ENCODE measurements around the gene ELL. TPM values are rescaled to one million over a fixed set of nuclear protein-coding genes. Genes with fewer than 3 reads are reported as not detected.
"Not testable (repeated sequence)": the region's sequence is repeated elsewhere in the genome, so short reads cannot be mapped to it uniquely, and the experiment has no call there.

The ELL gene
- total RNA-seq, 1 donor: 18.5 TPM

DNA sequence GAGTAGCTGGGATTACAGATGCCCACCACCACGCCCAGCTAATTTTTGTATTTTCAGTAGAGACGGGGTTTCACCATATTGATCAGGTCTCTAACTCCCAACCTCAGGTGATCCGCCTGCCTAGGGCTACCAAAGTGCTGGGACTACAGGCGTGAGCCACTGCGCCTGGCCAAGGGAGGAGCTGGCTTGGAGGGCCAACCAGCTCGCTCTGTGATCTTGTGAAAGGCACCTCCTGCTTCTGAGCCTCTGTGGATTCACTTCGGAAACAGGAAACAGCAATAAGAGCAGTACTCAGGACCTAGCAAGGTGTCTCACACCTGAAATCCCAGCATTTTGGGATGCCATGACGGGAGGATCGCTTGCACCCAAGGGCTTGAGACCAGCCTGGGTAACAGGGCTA, 2.0 kb upstream of the ELL start:
- Histone ChIP-seq H3K36me3 (ENCODE audit: insufficient read depth, low read length) (no peaks in the 10 kb centered on the region), H3K4me2 (ENCODE audit: insufficient read depth, low read length) (no peak overlapping the region), H3K4me1 (ENCODE audit: insufficient read depth, low read length) (peaks cover 15% of the 10 kb centered on the region), H3K9me3 (ENCODE audit: low read depth, low read length) (no peaks in the 10 kb centered on the region), H3K27ac (ENCODE audit: low read depth, low read length) (no peak overlapping the region), H3K27me3 (ENCODE audit: insufficient read depth, low read length) (no peaks in the 10 kb centered on the region), H3K4me3 (ENCODE audit: insufficient read depth, low read length) (no peak overlapping the region), H4K20me1 (ENCODE audit: insufficient read depth, low read length) (peaks cover 8% of the 10 kb centered on the region), H3K79me2 (ENCODE audit: insufficient read depth, low read length) (peaks cover 29% of the 10 kb centered on the region), H2AFZ (ENCODE audit: low read length) (no peak overlapping the region)
- DNase-seq (ENCODE audit: insufficient read length, low spot score, missing footprints): no peak
- TF ChIP-seq, protein P1, sequence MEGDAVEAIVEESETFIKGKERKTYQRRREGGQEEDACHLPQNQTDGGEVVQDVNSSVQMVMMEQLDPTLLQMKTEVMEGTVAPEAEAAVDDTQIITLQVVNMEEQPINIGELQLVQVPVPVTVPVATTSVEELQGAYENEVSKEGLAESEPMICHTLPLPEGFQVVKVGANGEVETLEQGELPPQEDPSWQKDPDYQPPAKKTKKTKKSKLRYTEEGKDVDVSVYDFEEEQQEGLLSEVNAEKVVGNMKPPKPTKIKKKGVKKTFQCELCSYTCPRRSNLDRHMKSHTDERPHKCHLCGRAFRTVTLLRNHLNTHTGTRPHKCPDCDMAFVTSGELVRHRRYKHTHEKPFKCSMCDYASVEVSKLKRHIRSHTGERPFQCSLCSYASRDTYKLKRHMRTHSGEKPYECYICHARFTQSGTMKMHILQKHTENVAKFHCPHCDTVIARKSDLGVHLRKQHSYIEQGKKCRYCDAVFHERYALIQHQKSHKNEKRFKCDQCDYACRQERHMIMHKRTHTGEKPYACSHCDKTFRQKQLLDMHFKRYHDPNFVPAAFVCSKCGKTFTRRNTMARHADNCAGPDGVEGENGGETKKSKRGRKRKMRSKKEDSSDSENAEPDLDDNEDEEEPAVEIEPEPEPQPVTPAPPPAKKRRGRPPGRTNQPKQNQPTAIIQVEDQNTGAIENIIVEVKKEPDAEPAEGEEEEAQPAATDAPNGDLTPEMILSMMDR (IDR thresholded peaks at IDR 0.05; ENCODE audit: extremely low read depth, low read depth, low read length): no peak

DNA sequence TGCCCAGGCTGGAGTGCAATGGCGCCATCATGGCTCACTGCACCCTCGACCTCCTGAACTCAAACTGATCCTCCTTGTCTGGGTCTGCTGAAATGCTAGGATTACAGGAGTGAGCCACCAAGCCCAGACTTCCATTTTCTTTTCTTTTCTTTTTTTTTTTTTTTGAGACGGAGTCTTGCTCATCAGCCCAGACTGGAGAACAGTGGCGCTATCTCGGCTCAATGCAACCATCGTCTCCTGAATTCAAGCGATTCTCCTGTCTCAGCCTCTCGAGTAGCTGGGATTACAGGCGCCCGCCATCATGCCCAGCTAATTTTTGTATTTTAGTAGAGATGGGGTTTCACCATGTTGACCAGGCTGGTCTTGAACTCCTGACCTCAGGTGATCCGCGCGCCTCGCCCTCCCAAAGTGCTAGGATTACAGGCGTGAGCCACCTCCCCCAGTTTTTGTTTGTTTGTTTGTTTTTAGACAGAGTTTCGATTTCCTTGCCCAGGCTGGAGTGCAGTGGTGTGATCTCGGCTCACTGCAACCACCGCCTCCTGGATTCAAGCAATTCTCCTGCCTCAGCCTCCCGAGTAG, 1.1 kb upstream of the ELL start:
- H3K4me2 ChIP-seq (ENCODE audit: insufficient read depth, low read length): peak overlapping the region; percentile 77

DNA sequence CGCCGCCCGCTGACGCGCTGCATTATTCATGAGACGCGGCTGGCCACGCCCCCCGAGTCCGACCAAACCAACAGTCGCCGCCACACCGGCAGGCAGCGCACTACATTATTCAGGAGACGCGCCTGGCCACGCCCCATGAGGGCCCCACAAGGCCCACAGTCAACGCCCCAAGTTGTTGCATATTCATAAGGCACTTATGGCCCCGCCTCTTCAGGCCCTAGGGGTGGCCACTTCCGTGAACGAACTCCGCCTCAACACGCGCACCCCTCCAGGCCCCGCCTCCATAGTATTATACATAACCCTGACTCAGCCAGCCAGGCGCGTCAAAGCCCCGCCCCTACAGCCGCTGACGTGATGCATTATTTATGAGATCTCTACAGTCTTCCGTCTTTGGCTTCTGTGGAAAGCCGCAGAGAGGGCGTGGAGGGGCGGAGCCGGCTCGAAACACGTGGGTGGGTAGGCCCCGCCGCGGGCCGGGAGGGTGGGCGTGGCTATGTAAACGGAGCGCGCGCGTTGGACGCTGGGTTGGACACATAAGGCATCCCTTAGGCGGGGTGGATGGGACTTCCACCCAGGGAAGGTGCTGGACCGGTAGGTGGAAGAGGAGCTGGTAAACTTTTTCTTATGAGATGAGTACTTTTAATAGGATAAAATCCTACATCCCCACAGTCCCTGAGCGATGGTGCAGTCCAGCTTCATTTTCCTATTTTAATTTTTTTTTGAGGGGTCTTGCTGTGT, 423 bp upstream of the ELL start:
- Histone ChIP-seq H3K79me2 (ENCODE audit: insufficient read depth, low read length) (peaks cover 45% of the 10 kb centered on the region), H3K4me3 (ENCODE audit: insufficient read depth, low read length) (peak overlapping the region; percentile 95)

More for the DNA sequence above, 1.1 kb upstream of the ELL start:
- Histone ChIP-seq H3K4me1 (ENCODE audit: insufficient read depth, low read length) (peaks cover 17% of the 10 kb centered on the region), H2AFZ (ENCODE audit: low read length) (peak overlapping the region; percentile 73), H3K27ac (ENCODE audit: low read depth, low read length) (peak overlapping the region; percentile 66), H4K20me1 (ENCODE audit: insufficient read depth, low read length) (peaks cover 16% of the 10 kb centered on the region), H3K79me2 (ENCODE audit: insufficient read depth, low read length) (peaks cover 38% of the 10 kb centered on the region), H3K4me3 (ENCODE audit: insufficient read depth, low read length) (peak overlapping the region; percentile 55)
- H3K27me3 ChIP-seq (ENCODE audit: insufficient read depth, low read length); H3K9me3 ChIP-seq (ENCODE audit: low read depth, low read length); DNase-seq (ENCODE audit: insufficient read length, low spot score, missing footprints); H3K36me3 ChIP-seq (ENCODE audit: insufficient read depth, low read length): not testable (repeated sequence)

DNA sequence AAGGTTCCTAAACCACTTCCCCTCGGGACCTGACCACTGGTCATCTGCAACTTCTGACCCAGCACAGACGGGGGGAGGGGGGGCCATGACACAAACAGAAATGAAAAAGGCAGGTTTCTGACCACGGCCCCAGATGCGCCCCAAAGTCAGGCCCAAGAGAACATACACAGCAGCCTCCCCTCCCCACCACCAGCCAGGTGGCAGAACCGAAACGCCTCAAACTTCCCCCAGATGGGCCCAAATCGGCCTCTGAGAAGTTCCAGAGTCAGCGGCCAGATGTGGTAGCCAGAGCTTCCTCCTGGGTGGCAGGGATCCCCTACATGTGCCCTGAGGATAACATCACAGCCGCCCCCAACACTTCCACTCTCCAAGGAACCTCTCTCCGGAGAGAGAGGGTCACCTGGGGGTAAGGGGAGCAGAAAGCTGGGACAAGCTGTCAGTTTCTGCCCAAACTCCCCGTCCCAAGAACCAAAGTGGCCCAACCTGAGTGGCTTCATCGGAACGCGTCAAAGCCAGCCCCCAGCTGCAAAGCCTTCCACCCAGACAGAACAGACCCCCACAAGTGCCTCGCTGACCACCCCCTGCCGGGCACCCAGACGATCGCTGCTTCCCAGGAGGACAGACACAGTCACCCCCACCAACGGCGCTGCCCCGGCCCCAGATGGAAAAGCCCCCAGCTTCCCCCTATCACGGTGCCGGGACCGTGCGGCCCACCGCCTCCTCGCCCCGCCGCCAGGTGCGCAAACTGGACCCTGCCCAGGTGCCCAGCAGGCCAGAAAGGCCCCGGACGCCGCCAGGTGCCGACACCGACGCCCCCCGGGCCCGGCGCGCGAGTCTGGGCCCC, 800 bp downstream of the ELL start:
- H3K4me2 ChIP-seq (ENCODE audit: insufficient read depth, low read length): peak overlapping the region; percentile 99
- H3K79me2 ChIP-seq (ENCODE audit: insufficient read depth, low read length): peaks cover 57% of the 10 kb centered on the region
- H3K27me3 ChIP-seq (ENCODE audit: insufficient read depth, low read length): no peaks in the 10 kb centered on the region
- peak overlapping the region; percentile 95 for H3K4me3 ChIP-seq (ENCODE audit: insufficient read depth, low read length)
- H3K36me3 ChIP-seq (ENCODE audit: insufficient read depth, low read length): no peaks in the 10 kb centered on the region
- no peaks in the 10 kb centered on the region for H3K9me3 ChIP-seq (ENCODE audit: low read depth, low read length)
- TF ChIP-seq, protein P1 (IDR thresholded peaks at IDR 0.05; ENCODE audit: extremely low read depth, low read depth, low read length): no peak
- peak overlapping the region; percentile 98 for H3K27ac ChIP-seq (ENCODE audit: low read depth, low read length)
- DNase-seq (ENCODE audit: insufficient read length, low spot score, missing footprints): peak; percentile 69
- peak overlapping the region; percentile 37 for H2AFZ ChIP-seq (ENCODE audit: low read length)
- H3K4me1 ChIP-seq (ENCODE audit: insufficient read depth, low read length): peaks cover 17% of the 10 kb centered on the region
- peaks cover 34% of the 10 kb centered on the region for H4K20me1 ChIP-seq (ENCODE audit: insufficient read depth, low read length)

More for the DNA sequence above, 423 bp upstream of the ELL start:
- Histone ChIP-seq H2AFZ (ENCODE audit: low read length) (peak overlapping the region; percentile 73), H3K4me2 (ENCODE audit: insufficient read depth, low read length) (peak overlapping the region; percentile 77), H3K4me1 (ENCODE audit: insufficient read depth, low read length) (peaks cover 17% of the 10 kb centered on the region), H3K36me3 (ENCODE audit: insufficient read depth, low read length) (no peaks in the 10 kb centered on the region), H4K20me1 (ENCODE audit: insufficient read depth, low read length) (peaks cover 23% of the 10 kb centered on the region), H3K27ac (ENCODE audit: low read depth, low read length) (peak overlapping the region; percentile 66), H3K9me3 (ENCODE audit: low read depth, low read length) (no peaks in the 10 kb centered on the region), H3K27me3 (ENCODE audit: insufficient read depth, low read length) (no peaks in the 10 kb centered on the region)
- peak; percentile 99 for DNase-seq (ENCODE audit: insufficient read length, low spot score, missing footprints)
- TF ChIP-seq, protein P1 (IDR thresholded peaks at IDR 0.05; ENCODE audit: extremely low read depth, low read depth, low read length): no peak

Measured in osteoblast (primary cell).